ENCODE results near the gene LSP1. TPM values are rescaled to one million over a fixed set of nuclear protein-coding genes. Genes with fewer than 3 reads are reported as not detected.

The LSP1 gene
- total RNA-seq: 1.2 TPM in 1 of 2 replicates, not detected in the other

GRCh38 chr11:1852877-1853276 lies at the start of gene LSP1:
Gene LSP1, plus strand, starts transcription at chr11:1853084. Its CDS starts 61 bp downstream, at chr11:1853145.

GRCh38 chr11:1834779-1835670 lies 17.9 kb upstream of the LSP1 start, which contains the start of gene SYT8:
Gene SYT8, plus strand, starts transcription at chr11:1834990. Its CDS starts 116 bp downstream, at chr11:1835106.

GRCh38 chr11:1838426-1839144 lies 14.3 kb upstream of the LSP1 start, which contains the start of gene TNNI2:
Gene TNNI2, plus strand, starts transcription at chr11:1838981. Its CDS starts 716 bp downstream, at chr11:1839697.

GRCh38 chr11:1891831-1892115 lies 38.9 kb downstream of the LSP1 start, which contains the start of gene PRR33:
Gene PRR33, minus strand, starts transcription at chr11:1891895. Its CDS starts 1,311 bp downstream, at chr11:1890584.

GRCh38 chr11:1919391-1920127 lies 66.7 kb downstream of the LSP1 start, which contains the start of gene TNNT3:
Gene TNNT3, plus strand, starts transcription at chr11:1919703. Its CDS starts 3,172 bp downstream, at chr11:1922875.

Small RNAs within 50 kb of the gene (small RNA-seq; reads per million reads assigned to genes)
- gene AC051649.1: not detected
- gene MIR4298: not detected

Other genes with a start within 250 kb of the LSP1 start
- gene KRTAP5-3, start 244.6 kb upstream of the LSP1 start, total RNA-seq: not detected in 2 replicates
- not detected in 2 replicates for gene KRTAP5-4, start 230.9 kb upstream of the LSP1 start, total RNA-seq
- gene KRTAP5-5, start 223.3 kb upstream of the LSP1 start, total RNA-seq: not detected in 2 replicates
- gene KRTAP5-6, start 155.9 kb upstream of the LSP1 start, total RNA-seq: not detected in 2 replicates
- 0.79 TPM in 1 of 2 replicates, not detected in the other for gene IFITM10, start 102.5 kb upstream of the LSP1 start, total RNA-seq
- 58.1 and 60.8 TPM in 2 replicates for gene CTSD, start 89.2 kb upstream of the LSP1 start, total RNA-seq
- gene SYT8, start 18.1 kb upstream of the LSP1 start, total RNA-seq: 0.39 and 1.3 TPM in 2 replicates
- 1.2 TPM in 1 of 2 replicates, not detected in the other for gene TNNI2, start 14.1 kb upstream of the LSP1 start, total RNA-seq
- gene PRR33, start 38.8 kb downstream of the LSP1 start, total RNA-seq: not detected in 2 replicates
- 10.1 and 62.4 TPM in 2 replicates for gene TNNT3, start 66.6 kb downstream of the LSP1 start, total RNA-seq
- gene MRPL23, start 94.2 kb downstream of the LSP1 start, total RNA-seq: 62.0 and 91.0 TPM in 2 replicates
- 9,156 and 32,797 TPM in 2 replicates for gene H19, start 144.8 kb downstream of the LSP1 start, total RNA-seq